Activated effector memory CD4-positive, alpha-beta T cell treated with anti-CD3 and anti-CD28 coated beads, Interleukin-2, amount 50 U/mL, for 16 hours (primary cell): Measurements from ENCODE around the gene TELO2.
"Not testable (repeated sequence)": the region's sequence is repeated elsewhere in the genome, so short reads cannot be mapped to it uniquely, and the experiment has no call there.

ENCODE experiments used
- DNase-seq: peaks from one replicate; pipeline ENCODE4 v3.0.0-alpha.2; 2020

TELO2 gene

DNA sequence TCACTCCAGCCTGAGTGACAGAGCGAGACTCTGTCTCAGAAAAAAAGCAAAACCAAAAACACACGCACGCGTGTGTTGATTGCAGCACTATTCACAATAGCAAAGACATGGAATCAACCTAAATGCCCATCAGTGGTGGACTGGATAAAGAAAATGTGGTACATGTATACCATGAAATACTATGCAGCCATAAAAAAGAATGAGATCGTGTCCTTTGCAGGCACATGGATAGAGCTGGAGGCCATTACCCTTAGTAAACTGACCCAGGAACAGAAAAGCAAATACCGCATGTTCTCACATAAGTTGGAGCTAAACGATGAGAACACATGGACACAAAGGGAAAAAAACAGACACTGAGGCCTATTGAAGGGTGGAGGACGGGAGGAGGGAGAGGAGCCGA is 14.2 kb upstream of the TELO2 start:
- not testable (repeated sequence) for DNase-seq

DNA sequence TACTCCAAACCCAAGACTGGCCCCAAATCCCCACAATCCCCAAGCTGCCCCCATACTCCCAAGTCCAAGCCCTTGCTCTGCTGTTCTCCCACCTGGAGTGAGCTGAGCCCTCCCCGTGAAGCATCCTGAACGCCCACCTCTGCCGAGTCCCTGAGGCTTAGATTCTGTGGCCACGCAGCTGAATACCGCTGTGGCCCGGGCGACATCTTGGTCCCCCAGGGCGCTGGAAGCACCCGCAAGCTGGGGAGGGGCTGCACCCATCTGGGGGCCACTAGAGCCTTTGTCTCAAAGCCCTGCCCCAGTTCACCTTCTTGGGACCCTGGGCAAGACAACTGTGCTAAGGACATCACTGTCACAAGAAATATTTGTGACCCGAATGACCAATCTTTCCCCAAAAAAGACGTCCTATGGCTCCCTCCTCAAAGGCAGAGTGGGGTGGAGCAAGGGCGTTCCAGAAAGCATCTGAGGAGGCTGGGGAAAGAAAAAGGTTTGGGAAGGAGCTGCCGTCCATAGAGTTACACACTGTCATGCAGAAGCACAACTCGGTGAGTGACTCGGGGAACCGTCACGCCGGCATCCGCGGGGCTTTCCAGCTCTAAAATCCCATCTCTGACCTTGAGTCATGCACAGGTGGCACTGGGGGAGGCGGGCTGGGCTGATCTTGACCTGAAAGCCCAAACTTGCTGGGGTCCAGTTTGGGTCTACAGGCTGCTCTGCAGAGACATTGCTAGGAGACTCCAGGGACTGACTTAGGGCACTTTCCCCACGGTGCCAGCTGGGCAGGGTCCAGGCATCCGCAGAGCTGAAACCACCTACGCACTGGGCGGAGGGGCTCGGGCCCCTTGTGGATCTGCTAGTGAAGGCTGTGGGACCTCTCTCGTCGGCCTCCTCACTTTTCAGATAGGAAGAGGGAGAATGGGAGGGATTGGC is 11.0 kb upstream of the TELO2 start:
- no peak for DNase-seq

DNA sequence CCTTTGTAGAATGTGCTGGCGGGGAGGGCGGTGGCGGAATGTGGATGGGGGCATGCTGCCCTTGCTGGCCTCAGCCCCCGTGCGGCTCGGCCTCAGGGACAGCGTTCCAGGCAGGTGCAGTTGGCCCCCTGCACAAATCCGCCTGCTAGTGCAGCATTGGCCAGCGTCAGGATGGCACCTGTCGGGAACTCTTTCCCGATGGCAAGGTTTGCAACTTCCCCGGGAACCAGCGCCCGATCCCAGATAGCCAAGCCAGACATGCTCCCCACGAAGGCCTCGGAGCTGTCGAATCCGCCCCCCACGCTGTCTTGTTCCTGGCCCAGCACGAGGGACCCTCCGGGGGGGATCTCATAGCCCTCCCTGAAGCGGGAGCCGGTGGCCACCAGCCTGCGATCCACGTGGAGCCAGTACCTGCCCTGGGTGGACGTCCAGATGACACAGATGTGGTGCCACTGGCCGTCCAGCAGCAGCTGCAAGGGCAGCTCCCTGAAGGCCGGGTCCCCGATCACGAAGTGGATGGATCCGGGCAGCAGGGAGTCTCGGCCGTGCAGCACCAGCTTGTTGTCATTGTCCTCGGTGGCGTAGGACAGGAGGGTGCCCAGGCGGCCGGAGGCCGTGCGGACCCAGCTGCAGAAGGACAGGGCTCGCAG is 7.2 kb upstream of the TELO2 start:
- peak; percentile 54 for DNase-seq

DNA sequence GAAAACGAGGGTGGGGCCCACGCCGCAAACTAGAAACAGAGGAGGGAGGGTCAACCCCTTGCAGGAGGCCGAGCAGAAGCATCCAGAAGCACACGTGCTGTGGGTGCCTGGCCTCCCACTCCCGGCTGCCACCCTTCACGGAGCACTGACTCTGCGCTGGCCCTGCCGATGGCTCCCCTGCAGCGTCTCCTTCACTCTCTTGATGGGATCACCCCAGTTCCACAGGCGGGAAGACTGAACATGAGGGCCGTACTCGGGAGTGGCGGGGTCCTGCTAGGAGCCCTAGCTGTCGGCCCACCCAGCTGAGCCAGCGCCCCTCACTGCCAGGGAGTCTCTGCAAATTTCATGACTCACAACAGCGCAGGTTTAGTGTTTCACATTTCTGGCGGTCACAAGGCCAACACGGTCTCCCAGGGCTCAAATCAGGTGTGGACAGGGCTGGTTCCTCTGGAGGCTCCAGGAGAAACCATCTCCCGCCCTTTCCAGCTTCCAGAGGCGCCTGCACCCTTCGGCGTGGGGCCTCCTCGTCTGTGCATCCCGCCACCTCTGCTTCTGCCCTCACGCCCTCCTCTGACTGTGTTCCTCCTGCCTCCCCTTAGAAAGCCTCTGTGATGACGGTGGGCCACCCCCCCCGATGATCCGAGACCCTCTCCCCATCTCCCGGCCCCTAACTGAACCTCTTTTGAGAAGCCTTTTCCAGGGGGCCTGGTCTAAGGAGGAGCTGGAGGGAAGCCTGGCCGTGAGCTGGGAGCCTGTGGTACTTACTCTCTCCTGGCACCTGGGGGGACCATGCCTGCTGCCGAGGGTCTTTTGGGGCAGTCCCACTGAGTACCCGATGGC is 6.4 kb upstream of the TELO2 start:
- peak; percentile 41 for DNase-seq

DNA sequence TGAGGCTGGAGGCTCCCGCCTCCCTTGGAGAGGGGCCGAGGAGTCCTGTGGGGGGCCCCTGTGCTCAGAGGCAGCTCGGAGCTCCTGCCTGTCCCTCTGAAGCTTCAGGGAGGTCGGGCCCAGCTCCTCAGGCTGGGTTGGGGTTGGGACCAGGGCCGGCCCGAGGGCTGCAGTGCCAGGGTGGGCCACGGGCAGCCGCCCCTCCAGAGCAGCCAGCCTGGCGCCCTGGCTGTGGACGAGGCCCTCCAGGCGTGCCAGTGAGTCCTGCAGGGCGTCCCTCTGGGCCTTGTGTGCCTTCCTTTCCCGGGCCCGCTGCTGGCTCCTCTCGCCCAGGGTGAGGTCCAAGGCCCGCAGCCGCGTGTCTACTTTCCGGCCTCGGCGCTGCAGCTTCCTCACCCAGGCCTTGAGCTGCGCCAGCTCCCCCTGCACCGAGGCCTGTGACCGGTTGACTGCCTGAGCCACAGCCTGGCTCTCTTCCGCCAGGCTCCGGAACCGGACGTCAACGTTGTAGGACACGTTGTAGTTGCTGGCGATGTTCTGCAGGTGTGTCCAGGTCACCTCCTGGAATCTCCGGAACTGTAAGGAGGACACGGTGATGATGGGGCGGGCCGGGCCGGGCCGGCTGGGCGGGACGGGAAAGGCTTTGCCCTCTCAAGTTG is 5.6 kb upstream of the TELO2 start:
- peak; percentile 60 for DNase-seq

DNA sequence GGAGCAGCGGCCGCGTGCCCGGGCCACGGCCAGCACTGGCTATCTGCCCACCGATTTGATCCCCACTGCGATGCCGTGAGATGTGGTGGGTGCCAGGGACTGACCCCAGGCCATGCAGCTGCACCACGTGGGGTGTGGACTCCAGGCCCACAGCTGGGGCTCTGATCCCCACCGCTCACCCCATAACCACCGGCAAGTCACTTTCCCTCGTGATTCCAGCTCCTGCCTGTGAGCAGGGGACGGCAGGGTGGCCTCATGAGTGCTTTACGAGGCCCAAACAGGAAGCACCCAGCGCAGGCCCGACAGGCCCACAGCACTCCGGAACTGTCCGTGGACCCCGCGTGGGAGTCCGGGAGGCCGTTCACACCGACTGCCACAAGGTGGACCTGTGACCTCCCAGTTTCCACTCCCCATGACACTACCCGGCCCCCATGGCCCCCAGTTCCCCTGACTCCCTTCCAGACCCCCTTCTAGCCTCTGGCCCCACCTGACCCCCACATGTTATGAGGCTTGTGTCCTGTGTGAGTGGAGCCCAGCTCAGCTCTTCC is 5.0 kb upstream of the TELO2 start:
- no peak for DNase-seq

DNA sequence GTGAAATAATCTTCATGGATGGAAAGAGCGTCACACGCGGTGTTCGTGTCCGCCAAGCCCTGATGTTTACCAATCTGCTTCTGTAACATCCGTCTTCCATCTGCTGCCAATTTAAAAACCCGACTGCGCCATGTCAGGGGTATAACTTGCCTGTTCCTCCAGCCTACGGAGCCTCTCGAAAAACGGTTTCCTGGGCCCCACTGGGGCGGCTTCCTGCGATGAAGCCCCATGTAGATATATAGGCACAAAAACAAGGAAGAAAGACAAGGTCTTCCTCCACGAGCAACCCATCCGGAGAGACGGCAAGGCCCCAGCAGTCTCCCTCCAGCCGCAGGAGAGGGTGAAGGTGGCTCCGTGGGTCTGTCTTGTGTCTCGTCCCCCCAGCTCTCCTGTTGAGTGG is 4.5 kb upstream of the TELO2 start, which contains the start of gene PTX4:
TSS of gene PTX4 (minus strand) at position 326 of the 400 bp plus-strand sequence. CDS start at position 291, 35 bp downstream.
- DNase-seq, result no peak

DNA sequence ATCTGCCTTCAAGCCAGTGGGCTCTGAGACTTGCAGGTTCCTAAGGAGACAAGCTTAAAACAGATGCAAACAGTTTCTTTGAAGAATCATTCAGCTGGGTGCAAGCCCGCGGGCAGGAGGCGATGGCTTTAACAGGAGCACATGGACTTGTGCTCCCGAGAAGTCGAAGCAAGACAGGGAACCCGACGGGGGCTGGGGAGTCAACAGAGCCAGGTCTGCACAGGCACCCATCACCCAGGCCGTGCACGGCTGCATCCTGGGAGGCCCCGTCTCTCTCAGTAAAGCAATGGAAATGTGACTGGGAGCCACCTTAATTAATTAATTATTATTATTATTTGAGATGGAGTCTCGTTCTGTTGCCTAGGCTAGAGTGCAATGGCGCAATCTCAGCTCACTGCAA is 4.1 kb upstream of the TELO2 start:
- DNase-seq, result no peak

DNA sequence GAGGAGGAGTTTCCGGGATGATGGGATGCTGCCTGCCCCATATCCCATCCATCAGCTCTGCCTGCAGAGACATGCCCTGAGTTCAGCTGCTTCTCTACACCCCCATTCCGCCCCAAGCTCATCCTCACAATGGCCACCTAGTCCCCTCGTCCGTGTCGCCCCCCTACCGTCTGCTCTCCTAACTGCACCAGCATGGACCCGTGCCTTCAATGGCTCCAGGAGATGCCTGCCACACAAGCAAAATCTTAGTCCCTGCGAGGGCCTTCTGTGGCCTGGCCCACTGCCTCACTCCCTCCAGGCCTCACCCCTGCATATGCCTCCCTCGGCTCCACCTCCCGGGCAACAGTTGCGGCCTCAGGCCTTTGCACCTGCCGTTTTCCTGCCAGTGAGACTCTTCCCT is 1.8 kb upstream of the TELO2 start:
- DNase-seq, result no peak

DNA sequence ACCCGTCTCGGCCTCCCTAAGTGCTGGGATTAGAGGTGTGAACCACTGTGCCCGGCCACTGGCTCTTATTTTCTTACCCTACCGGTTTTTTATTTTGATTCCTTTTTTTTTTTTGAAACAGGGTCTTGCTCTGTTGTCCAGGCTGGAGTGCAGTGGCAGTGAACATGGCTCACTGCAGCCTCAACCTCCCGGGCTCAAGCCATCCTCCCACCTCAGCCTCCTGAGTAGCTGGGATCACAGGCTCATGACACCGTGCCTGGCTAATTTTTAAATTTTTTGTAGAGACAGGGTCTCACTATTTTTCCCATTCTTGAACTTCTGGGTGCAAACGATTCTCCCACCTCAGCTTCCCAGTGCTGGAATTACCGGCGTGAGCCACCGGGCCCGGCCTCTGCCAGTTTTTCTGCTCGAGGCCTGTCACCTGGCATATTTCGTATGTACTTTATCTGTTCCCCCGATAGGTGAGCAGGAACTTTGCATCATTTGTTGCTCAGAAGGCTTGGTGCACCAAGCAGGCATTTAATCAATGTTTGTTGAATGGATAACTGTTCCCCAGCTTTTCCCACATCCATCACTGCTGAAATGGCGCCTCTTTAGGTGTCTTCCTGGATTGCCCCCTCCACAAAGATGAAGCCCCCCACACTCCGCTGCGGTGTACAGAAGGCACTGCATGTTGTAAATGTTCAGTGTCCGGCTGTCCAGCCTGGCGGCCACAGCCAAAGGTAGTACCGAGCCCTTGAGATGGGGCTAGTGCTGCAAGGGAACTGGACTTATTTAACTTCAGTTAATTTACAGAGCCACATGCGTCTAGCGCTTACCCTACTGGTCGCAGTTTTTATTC is 858 bp upstream of the TELO2 start:
- DNase-seq, result no peak

DNA sequence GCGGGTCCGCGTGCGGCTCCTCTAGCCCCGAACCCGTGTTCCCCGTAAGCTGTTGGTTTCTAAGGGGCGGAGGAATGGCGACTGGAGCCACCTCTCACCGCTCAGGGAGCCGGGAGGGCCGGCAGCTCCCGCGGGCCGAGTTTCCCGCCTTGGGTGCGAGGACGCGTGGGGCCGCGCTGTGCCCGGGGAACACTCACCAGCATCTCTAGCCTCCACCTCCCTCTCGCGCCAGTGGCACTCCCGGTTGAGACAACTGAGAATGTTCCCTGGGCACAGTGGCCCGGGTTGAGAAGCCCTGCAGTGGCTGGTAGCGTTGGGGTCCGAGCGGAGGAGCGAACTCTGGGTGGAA is 560 bp downstream of the TELO2 start:
- DNase-seq, result no peak

DNA sequence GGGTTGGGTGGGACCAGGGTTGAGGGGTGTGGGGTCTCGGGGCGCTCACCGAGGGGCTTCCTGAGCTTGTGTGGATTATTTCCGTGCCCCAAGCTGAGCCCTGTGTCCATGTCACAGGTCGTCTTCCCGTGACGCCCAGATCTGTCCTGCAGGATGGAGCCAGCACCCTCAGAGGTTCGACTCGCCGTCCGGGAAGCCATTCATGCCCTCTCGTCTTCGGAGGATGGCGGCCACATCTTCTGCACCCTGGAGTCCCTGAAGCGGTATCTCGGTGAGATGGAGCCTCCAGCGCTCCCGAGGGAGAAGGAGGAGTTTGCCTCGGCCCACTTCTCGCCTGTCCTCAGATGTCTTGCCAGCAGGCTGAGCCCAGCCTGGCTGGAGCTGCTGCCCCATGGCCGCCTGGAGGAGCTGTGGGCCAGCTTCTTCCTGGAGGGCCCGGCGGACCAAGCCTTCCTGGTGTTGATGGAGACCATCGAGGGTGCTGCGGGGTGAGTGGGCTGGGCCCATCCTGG is 1.0 kb downstream of the TELO2 start:
- DNase-seq, result peak; percentile 60

DNA sequence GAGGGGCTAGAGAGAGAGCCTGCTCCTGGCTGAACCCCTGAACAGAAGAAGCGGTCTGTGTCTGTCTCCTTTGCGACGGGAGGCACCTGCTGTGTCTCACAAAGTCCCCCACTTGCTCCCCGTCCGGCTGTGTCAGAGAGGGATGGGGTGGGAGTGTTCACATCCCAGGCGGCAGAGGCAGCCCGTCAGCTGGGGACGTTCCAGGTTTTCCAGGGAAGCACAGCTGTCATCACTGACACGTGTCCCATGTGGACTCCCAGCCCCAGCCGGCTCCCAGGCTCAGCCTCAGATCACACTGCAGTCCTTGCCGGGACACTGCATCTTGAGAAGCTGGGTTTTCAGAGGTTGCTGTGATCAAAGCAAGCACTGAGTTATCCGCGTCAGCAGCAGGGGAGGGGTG is 1.6 kb downstream of the TELO2 start:
- peak; percentile 62 for DNase-seq

DNA sequence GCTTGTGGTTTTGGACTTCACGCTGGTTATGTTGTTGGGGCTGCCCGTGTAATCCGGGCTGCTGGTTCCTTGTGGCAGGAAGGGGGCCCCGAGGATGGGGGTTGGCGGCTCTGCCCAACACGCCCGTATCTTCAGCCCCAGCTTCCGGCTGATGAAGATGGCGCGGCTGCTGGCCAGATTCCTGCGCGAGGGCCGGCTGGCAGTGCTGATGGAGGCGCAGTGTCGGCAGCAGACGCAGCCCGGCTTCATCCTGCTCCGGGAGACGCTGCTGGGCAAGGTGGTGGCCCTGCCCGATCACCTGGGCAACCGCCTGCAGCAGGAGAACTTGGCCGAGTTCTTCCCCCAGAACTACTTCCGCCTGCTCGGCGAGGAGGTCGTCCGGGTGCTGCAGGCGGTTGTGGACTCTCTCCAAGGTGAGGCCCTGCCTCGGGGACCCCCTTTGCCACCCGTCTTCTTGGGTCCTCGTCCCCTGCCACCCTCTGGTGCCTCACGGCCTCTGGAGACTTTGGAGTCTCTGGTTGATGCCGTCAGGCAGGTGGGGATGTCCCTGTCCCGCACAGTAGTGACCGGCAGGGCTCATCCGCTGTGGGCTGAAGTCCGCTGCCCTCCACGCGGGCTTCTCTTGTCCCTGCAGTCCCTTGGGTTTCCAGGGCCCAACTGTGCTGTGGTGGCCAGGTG is 2.2 kb downstream of the TELO2 start:
- DNase-seq, result no peak

DNA sequence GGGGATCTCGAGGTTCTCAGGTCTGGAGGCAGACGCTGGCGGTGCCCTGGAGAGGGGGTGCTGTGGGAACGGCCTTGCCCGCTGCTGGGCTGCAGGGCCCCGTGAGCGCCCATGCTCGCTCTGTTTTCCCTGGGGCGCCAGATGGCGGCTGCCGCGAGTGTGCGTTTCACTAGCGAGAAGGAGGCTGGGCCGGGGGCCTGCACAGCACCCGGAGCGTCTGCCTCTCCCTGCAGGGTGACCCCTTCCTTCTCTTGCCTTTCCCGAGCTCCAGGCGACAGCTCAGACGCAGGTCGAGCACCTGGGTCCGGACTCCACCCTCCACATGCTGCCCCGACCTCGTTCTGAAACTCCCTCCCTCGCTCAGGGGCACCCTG is 2.7 kb downstream of the TELO2 start:
- no peak for DNase-seq

DNA sequence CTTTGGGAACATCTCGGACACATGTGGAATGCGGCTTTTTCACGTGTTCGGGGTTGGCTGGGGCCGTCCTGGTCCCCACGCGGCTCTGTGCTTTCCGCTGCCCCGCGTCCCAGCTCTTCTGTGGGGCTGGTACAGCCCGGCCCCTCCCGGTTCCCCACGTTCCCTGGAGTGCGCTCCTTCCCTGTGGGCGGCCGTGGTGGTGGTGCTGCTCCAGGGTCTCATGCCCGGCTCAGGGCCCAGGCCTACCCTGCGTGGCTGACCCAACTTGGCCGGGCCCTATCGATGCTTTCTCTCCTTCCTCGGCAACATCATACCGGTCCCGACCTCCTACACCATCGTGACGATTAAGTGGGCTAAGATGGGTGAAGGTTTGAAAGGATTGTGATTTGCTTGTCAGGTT is 3.3 kb downstream of the TELO2 start:
- peak; percentile 60 for DNase-seq

DNA sequence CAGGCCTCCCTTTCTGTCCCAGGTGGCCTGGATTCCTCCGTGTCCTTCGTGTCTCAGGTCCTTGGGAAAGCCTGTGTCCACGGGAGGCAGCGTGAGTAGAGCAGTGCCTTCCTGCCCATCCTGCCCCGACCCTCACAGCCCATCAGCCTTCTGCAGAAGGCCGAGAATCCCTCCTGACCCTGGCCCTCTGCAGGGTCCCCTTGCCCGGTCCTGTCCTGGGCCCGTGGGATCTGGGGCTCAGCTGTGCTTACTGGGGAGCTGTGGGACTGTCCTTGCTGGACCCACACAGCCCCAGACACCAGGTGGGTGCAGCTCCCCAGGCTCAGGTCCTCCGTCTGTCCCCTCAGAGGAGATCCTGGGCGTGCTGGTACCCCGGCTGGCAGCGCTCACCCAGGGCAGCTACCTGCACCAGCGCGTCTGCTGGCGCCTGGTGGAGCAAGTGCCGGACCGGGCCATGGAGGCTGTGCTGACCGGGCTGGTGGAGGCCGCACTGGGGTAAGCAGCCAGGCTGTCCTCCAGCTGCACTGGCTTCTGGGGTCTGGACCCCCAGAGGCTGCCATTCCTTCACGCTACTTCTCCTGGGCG is 3.9 kb downstream of the TELO2 start:
- peak; percentile 57 for DNase-seq

DNA sequence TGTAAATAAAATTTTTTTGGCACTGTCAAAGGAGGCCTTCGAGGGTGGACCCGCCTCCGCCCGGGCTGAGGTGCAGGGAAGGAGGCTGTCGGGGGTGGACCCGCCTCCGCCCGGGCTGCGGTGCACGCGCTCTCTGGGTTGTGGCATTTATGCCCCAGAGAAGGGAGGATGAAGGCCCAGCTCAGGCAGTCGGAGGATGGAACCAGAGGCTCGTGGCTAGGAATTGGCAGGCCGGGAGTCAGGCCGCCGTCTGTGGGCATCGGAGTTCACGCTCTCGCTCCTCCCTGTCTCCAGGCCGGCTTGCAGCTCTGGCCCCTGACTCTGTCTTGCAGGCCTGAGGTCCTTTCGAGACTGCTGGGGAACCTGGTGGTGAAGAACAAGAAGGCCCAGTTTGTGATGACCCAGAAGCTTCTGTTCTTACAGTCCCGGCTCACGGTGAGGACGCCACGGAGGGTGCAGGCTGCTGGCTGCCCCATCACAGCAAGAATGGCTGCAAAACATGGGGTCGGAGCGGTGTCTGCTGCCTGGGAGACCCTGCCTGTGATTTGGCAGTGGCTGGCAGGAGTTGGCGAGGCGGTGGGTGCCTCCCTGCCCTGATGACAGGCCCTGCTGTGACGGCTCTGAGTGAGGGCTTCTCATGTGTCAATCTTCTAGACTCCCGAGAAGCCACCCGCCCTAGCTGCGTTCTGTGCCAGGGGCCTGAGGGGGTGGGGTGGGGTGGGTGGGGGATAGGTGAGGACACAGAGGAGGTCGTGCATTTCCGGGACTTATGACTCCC is 5.9 kb downstream of the TELO2 start:
- DNase-seq, result no peak

DNA sequence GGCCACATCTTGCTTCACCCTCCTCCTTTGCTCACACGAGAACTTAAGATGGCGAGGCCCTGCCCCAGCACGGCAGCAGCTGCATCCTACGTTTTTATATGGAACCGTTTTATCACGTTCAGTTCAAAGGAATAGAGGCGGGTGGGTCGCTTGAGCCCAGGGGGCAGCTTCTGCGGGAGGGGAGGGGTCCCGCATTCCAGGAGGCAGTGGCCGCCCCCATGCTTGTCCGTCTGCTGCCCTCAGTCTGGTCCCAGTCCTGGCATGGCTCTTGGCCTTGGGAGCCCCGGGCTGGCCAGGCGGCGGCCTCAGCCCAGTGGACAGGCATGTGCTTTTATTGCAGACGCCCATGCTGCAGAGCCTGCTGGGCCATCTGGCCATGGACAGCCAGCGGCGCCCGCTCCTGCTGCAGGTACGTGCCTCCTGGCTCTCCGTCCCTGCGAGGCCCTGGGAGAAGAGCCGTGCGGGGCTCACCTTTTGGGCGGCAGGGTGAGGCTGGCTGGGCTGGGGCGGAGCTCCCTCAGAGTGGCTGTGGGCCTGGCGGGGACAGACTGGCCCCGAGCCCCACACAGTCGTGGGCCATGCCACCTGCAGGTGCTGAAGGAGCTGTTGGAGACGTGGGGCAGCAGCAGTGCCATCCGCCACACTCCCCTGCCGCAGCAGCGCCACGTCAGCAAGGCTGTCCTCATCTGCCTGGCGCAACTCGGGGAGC is 6.8 kb downstream of the TELO2 start:
- DNase-seq, result no peak
